Adipose tissue (tissue), 3 donors: ENCODE results near the gene PXDN. TPM values are rescaled to one million over a fixed set of nuclear protein-coding genes. Genes with fewer than 3 reads are reported as not detected.
"Not testable (repeated sequence)": the region's sequence is repeated elsewhere in the genome, so short reads cannot be mapped to it uniquely, and the experiment has no call there.

Experiments used
- H3K27ac ChIP-seq: one replicate; pipeline ENCODE4 v1.5.1; 2013; ENCODE audit warnings: low read depth, low read length
- WGBS, 3 donors: extraction: QIAGEN DNeasy Blood & Tissue Kit; methylation state at CpG; one replicate each; pipeline ENCODE4 v1.1.7; 2013; 5-methylcytosine and 5-hydroxymethylcytosine counted together
- polyA plus RNA-seq, 3 donors: library from polyadenylated mRNA; stranded (reverse); fragments of 200-250 nt; gene quantifications; one replicate each; pipeline ENCODE4 v1.2.3, GENCODE V29; 2013
- donor health status: healthy with polysubstance abuse.
- donor health status: Bipolar disorder and iron deficiency.
- donor health status: healthy.

Gene PXDN
- polyA plus RNA-seq, 3 donors, result 10.2 to 132 (median 17.7) TPM

- not testable (repeated sequence) for H3K27ac ChIP-seq
These were observed 35.7 kb upstream of the PXDN start for GRCh38 chr2:1780054-1780453.

GRCh38 chr2:1778566-1778965, 34.3 kb upstream of the PXDN start:
- no peak overlapping the region for H3K27ac ChIP-seq
- 60 to 74% (median 66%) methylated on average over 4 of the region's 4 CpGs for WGBS, 3 donors

- WGBS, 3 donors, result 47 to 90% (median 77%) methylated on average over 5 of the region's 5 CpGs
- H3K27ac ChIP-seq, result no peak overlapping the region
These were observed 33.5 kb upstream of the PXDN start for GRCh38 chr2:1777781-1778180.

DNA sequence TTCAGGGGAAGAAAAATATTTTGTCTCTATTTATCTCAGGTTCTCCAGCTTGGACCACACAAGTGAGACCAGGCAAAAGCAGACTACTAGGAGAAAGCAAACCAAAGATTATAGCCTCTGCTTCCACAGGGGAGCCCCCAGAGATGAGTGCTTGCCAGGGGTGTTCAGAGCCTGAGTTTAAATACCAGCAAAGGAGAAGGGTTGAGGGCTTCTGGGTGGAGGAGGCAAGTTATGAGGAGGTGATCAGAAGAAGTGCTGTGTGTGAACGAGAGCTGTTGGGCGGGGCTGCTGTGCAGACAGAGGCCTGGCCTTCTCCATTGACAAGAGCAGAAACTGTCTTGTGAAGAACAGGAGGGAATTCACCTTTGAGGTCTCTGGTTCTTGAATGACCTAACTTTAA, 32.8 kb upstream of the PXDN start:
- WGBS, 3 donors, result 78 to 88% (median 84%) methylated on average over 2 of the region's 2 CpGs
- H3K27ac ChIP-seq, result no peak overlapping the region

DNA sequence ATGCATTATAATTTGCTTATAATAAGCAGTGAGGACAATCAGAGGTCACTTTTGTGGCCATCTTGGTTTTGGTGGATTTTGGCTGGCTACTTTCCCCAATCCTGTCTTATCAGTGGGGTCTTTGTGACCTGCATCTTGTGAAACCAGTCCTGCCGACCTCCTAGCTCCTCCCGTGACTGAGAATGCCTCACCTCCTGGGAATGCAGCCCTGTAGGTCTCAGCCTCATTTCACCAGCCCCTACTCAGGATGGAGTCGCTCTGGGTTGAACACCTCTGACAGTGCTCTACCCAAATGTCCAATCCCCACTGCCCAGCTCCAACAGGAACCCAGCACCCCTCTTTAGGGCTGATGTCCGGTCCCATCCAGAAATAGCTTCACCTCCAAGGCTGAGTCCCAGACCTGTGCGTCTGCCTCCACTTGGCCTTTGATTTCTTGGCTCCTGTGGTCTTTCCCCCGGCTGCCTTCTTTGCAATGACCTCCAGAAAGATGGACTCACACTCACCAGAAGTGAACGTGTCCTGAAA, 31.3 kb upstream of the PXDN start:
- WGBS, 3 donors, result 76 to 93% (median 90%) methylated on average over 7 of the region's 7 CpGs
- H3K27ac ChIP-seq, result no peak overlapping the region

DNA sequence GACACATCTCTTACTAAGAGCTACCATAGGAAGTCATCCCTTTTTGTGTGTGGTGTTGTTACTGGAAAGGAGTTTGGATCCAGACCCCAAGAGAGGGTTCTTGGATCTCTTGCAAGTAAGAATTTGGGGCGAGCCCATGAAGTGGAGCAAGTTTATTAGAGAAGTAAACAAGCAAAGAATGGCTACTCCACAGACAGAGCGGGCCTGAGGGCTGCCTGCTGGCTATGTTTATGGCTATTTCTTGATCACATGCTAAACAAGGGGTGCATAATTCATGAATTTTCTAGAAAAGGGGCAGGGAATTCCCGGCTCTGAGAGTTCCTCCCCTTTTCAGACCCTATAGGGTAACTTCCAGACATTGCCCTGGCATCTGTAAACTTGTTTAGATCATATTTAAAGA, 30.6 kb upstream of the PXDN start:
- 73 to 85% (median 84%) methylated on average over 3 of the region's 3 CpGs for WGBS, 3 donors
- no peak overlapping the region for H3K27ac ChIP-seq

DNA sequence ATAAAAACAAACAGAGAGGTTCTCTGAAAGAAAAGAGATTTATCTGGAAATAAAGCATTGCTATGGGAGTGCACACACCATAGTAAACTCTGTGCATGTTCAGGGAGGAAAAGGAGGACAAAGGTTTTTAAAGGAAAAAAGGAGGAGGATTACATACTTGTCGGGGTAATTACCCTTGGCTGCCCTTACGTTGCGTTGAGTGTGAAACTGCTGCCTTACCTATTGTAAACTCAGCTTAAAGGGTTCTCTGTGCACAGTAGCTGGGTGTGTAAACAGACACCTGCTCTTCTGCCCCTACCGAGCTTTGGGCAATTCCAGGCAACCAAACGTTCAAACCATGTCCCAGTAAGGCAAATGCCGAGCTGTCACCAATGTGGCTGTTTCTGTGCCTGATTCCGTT, 29.6 kb upstream of the PXDN start:
- 54 to 71% (median 57%) methylated on average over 7 of the region's 7 CpGs for WGBS, 3 donors
- H3K27ac ChIP-seq, result no peak overlapping the region

- 71 to 81% (median 76%) methylated on average over 8 of the region's 8 CpGs for WGBS, 3 donors
- H3K27ac ChIP-seq, result no peak overlapping the region
These were observed 28.4 kb upstream of the PXDN start for GRCh38 chr2:1772471-1773267.

DNA sequence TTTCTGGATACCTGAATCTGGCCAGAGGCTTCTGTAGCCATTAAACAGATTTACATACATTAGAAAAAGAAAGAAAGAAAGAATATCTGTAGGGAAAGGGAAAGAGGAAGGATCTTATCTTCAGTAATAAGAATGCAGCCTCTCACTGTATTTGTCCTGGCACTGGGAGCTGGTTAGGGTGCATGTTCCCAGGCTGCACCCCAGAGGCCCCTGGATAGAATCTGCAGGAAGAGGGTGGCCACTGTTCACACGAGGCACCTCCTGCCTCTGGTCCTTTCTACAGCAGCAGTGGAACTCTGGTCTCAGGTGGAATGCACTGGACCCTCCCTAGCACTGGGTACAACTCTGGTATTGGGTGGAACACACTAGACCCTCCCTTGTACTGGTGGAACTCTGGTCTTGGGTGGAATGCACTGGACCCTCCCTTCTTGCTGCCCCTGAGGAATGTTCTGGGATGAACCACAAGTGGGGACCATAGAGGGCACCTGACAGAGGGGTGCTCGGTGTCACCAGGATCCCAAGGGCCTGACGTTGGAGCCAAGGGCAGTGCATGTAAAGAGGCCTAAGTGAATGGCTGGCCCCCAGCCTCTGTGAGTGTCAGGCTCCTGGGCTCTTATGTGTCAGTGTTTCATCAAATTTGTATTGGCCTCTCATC, 27.4 kb upstream of the PXDN start:
- H3K27ac ChIP-seq, result no peak overlapping the region
- WGBS, 3 donors, result 62 to 80% (median 80%) methylated on average over 3 of the region's 3 CpGs

- no peak overlapping the region for H3K27ac ChIP-seq
- WGBS, 3 donors, result 90 to 91% (median 90%) methylated on average over 23 of the region's 23 CpGs
These were observed 26.5 kb upstream of the PXDN start for GRCh38 chr2:1770566-1771380.

- H3K27ac ChIP-seq, result no peak overlapping the region
- 46 to 58% (median 55%) methylated on average over 13 of the region's 13 CpGs for WGBS, 3 donors
These were observed 25.5 kb upstream of the PXDN start for GRCh38 chr2:1769703-1770422.

- 89 to 96% (median 90%) methylated on average over 23 of the region's 23 CpGs for whole genome bisulfite sequencing, 3 donors
- no peak overlapping the region for H3K27ac ChIP-seq
These were observed 23.8 kb upstream of the PXDN start for GRCh38 chr2:1767939-1768691.

GRCh38 chr2:1766851-1767811, 22.8 kb upstream of the PXDN start:
- WGBS, 3 donors, result 74 to 84% (median 74%) methylated on average over 28 to 30 of the region's 30 CpGs
- H3K27ac ChIP-seq, result no peak overlapping the region

DNA sequence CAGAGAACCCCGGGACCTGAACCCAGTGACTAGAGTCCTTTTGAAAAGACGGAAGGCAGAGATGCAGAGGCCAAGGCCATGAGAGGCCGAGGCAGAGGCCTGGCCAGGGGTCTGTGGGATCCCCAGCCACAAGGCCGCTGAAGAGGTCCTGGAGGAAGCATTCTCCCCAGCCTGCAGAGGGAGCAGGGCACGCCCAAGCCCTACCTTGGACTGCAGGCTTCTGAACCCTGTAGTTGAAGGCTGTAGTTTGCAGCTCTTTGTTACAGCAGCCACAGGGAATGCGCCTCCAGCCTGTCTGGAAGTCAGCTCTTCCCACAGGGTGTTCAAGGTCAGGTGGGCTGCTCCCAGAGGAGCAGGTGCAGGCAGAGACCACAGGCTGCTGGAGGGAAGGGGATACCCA, 22.1 kb upstream of the PXDN start:
- no peak overlapping the region for H3K27ac ChIP-seq
- WGBS, 3 donors, result 63 to 88% (median 83%) methylated on average over 6 of the region's 6 CpGs

DNA sequence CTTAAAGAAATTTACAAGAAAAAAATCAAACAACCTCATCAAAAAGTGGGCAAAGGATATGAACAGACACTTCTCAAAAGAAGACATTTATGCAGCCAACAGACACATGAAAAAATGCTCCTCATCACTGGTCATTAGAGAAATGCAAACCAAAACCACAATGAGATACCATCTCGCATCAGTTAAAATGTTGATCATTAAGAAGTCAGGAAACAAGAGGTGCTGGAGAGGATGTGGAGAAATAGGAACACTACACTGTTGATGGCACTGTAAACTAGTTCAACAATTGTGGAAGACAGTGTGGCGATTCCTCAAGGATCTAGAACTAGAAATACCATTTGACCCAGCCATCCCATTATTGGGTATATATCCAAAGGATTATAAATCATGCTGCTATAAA, 20.9 kb upstream of the PXDN start:
- not testable (repeated sequence) for H3K27ac ChIP-seq
- 73 to 94% (median 81%) methylated on average over 2 of the region's 2 CpGs for WGBS, 3 donors

- WGBS, 3 donors, result 70 to 96% (median 92%) methylated on average over 6 to 13 of the region's 13 CpGs
- H3K27ac ChIP-seq, result no peak overlapping the region
These were observed 15.3 kb upstream of the PXDN start for GRCh38 chr2:1759611-1759930.
